SK-N-SH treated with all-trans-retinoic acid at 6 μM for 48 hours (cell line): ENCODE measurements around the gene SUPT3H.
A peak's percentile ranks its signal among the peaks of the same experiment; 100 is the strongest.

Source experiments
- ATAC-seq: fragments of 200-7000 bp; cut with Tn5 transposase; 3 replicates; pipeline ENCODE4 v1.9.1; 2020; ENCODE audit warnings: mild to moderate bottlenecking, moderate library complexity
- ARNTL ChIP-seq: fragments of 450-650 bp; formaldehyde crosslinking; IDR thresholded peaks from 2 replicates; pipeline ENCODE4 v1.5.0; 2020; ENCODE audit warnings: low read depth, mild to moderate bottlenecking, moderate library complexity, borderline replicate concordance
- BACH2 ChIP-seq: fragments of 250-450 bp; sonication (Bioruptor Pico); IDR thresholded peaks from 2 replicates; pipeline ENCODE4 v1.9.0; 2021; ENCODE audit warnings: mild to moderate bottlenecking, borderline replicate concordance
- CREB5 ChIP-seq: fragments of 250-450 bp; sonication (Bioruptor Pico); IDR thresholded peaks from 2 replicates; pipeline ENCODE4 v1.5.1; 2020; ENCODE audit warnings: low read depth, mild to moderate bottlenecking, moderate library complexity
- CSDC2 ChIP-seq: fragments of 250-450 bp; sonication (Bioruptor Pico); IDR thresholded peaks from 2 replicates; pipeline ENCODE4 v1.5.0; 2020; ENCODE audit warnings: mild to moderate bottlenecking, moderate library complexity
- CSRNP3 ChIP-seq: fragments of 250-450 bp; sonication (Bioruptor Pico); IDR thresholded peaks from 2 replicates; pipeline ENCODE4 v1.5.1; 2021; ENCODE audit warnings: mild to moderate bottlenecking, moderate library complexity
- GLIS3 ChIP-seq: fragments of 250-450 bp; sonication (Bioruptor Pico); IDR thresholded peaks from 2 replicates; pipeline ENCODE4 v1.5.0; 2020; ENCODE audit warnings: mild to moderate bottlenecking, moderate library complexity
- ISL1 ChIP-seq: fragments of 250-450 bp; sonication (Bioruptor Pico); IDR thresholded peaks from 2 replicates; pipeline ENCODE4 v2.1.2; 2022; ENCODE audit warnings: mild to moderate bottlenecking, moderate library complexity
- OSR1 ChIP-seq: fragments of 250-450 bp; sonication (Bioruptor Pico); IDR thresholded peaks from 2 replicates; pipeline ENCODE4 v1.8.0; 2022; ENCODE audit warnings: moderate library complexity, mild to moderate bottlenecking, inconsistent platforms
- PPARA ChIP-seq: fragments of 250-450 bp; sonication (Bioruptor Pico); IDR thresholded peaks from 2 replicates; pipeline ENCODE4 v1.5.0; 2020; ENCODE audit warnings: mild to moderate bottlenecking, borderline replicate concordance
- RARB ChIP-seq: fragments of 250-450 bp; sonication (Bioruptor Pico); IDR thresholded peaks from 2 replicates; pipeline ENCODE4 v1.8.0; 2021; ENCODE audit warnings: mild to moderate bottlenecking, moderate library complexity
- SNAI2 ChIP-seq: fragments of 250-450 bp; sonication (Bioruptor Pico); IDR thresholded peaks from 2 replicates; pipeline ENCODE4 v1.5.0; 2020; ENCODE audit warnings: mild to moderate bottlenecking, moderate library complexity
- TCF4 ChIP-seq: fragments of 250-450 bp; sonication (Bioruptor Pico); IDR thresholded peaks from 2 replicates; pipeline ENCODE4 v1.8.0; 2021; ENCODE audit warnings: mild to moderate bottlenecking, moderate library complexity, borderline replicate concordance
- TOX ChIP-seq: fragments of 250-450 bp; sonication (Bioruptor Pico); IDR thresholded peaks from 2 replicates; pipeline ENCODE4 v1.8.0; 2021; ENCODE audit warnings: mild to moderate bottlenecking, moderate library complexity, borderline replicate concordance
- ZC3H10 ChIP-seq: fragments of 250-450 bp; sonication (Bioruptor Pico); IDR thresholded peaks from 2 replicates; pipeline ENCODE4 v1.5.1; 2021; ENCODE audit warnings: mild to moderate bottlenecking, moderate library complexity
- ZFP3 ChIP-seq: fragments of 250-450 bp; sonication (Bioruptor Pico); IDR thresholded peaks from 2 replicates; pipeline ENCODE4 v1.5.0; 2020; ENCODE audit warnings: mild to moderate bottlenecking, moderate library complexity
- ZFP30 ChIP-seq: fragments of 450-650 bp; formaldehyde crosslinking; IDR thresholded peaks from 2 replicates; pipeline ENCODE4 v1.5.0; 2022; ENCODE audit warnings: mild to moderate bottlenecking, moderate library complexity
- ZNF565 ChIP-seq: fragments of 450-650 bp; formaldehyde crosslinking; conservative IDR thresholded peaks from 2 replicates; pipeline ENCODE4 v1.5.0; 2020; ENCODE audit warnings: low read depth, mild to moderate bottlenecking, moderate library complexity
- ZNF70 ChIP-seq: fragments of 450-650 bp; formaldehyde crosslinking; IDR thresholded peaks from 2 replicates; pipeline ENCODE4 v1.5.0; 2020; ENCODE audit warnings: mild to moderate bottlenecking, moderate library complexity
- ZNF8 ChIP-seq: fragments of 450-650 bp; formaldehyde crosslinking; IDR thresholded peaks from 2 replicates; pipeline ENCODE4 v1.5.0; 2020; ENCODE audit warnings: mild to moderate bottlenecking, moderate library complexity
- TF ChIP-seq, protein P1 (sequence below): fragments of 250-450 bp; sonication (Bioruptor Pico); IDR thresholded peaks from 2 replicates; pipeline ENCODE4 v1.8.0; 2020; ENCODE audit warnings: mild to moderate bottlenecking, moderate library complexity, borderline replicate concordance
- TF ChIP-seq, protein P2 (sequence below): fragments of 250-450 bp; sonication (Bioruptor Pico); IDR thresholded peaks from 2 replicates; pipeline ENCODE4 v1.5.0; 2020; ENCODE audit warnings: mild to moderate bottlenecking, moderate library complexity
- TF ChIP-seq, protein P3 (sequence below): fragments of 250-450 bp; sonication (Bioruptor Pico); IDR thresholded peaks from 2 replicates; pipeline ENCODE4 v1.8.0; 2021; ENCODE audit warnings: low read depth, mild to moderate bottlenecking, moderate library complexity, borderline replicate concordance

Gene SUPT3H

GRCh38 chr6:45260696-45261095 lies 117.0 kb downstream of the SUPT3H start (continued):
- TF ChIP-seq, protein P1, sequence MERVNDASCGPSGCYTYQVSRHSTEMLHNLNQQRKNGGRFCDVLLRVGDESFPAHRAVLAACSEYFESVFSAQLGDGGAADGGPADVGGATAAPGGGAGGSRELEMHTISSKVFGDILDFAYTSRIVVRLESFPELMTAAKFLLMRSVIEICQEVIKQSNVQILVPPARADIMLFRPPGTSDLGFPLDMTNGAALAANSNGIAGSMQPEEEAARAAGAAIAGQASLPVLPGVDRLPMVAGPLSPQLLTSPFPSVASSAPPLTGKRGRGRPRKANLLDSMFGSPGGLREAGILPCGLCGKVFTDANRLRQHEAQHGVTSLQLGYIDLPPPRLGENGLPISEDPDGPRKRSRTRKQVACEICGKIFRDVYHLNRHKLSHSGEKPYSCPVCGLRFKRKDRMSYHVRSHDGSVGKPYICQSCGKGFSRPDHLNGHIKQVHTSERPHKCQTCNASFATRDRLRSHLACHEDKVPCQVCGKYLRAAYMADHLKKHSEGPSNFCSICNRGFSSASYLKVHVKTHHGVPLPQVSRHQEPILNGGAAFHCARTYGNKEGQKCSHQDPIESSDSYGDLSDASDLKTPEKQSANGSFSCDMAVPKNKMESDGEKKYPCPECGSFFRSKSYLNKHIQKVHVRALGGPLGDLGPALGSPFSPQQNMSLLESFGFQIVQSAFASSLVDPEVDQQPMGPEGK (CRISPR knock-in tag): no peak
- TF ChIP-seq TOX (CRISPR knock-in tag) (no peak), PPARA (CRISPR knock-in tag) (no peak)

DNA sequence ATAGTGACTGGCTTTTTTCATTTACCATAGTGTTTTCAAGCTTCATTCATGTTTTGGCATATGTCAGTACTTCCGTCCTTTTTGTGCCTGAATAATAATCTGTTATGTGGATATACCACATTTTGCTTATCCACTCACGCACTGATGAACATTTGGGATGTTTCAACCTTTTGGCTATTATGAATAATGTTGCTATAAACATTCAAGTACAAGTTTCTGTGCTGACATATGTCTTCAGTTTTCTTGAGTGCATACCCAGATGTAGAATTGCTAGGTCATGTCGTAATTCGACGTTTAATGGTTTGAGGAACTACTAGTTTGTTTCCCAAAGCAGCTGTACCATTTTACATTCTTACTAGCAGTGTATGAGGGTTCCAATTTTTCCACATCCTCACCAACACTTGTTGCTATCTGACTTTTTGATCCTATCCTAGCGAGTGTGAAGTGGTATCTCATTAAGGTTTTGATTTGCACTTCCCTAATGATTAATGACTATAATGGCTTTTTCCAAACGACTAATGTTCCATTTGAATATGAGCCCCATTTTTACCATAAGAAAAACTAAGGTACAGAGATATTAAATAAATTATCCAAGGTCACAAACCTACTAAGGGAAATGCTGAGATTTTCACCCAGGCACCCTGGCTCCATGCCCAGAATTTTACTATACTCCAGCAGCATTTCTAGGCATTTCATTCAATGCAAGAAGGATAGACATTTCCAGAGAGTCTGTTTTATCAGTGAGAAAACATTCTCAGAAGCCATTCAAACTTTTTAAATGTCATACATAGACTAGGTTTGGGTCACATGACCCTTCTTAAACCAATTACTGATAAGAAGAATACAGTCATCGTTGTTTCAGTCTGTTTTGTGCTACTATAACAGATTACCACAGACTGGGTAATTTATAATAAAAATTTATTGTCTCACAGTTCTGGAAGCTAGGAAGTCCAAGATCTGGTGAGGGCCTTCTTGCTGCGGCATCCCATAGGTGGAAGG lies 120.7 kb downstream of the SUPT3H start:
- no peak for ATAC-seq
- peak; percentile 51 for TF ChIP-seq ISL1 (CRISPR knock-in tag)
- no peak for TF ChIP-seq GLIS3 (CRISPR knock-in tag)
- no peak for TF ChIP-seq ZFP3
- TF ChIP-seq CSDC2 (CRISPR knock-in tag): no peak
- TF ChIP-seq, protein P2, sequence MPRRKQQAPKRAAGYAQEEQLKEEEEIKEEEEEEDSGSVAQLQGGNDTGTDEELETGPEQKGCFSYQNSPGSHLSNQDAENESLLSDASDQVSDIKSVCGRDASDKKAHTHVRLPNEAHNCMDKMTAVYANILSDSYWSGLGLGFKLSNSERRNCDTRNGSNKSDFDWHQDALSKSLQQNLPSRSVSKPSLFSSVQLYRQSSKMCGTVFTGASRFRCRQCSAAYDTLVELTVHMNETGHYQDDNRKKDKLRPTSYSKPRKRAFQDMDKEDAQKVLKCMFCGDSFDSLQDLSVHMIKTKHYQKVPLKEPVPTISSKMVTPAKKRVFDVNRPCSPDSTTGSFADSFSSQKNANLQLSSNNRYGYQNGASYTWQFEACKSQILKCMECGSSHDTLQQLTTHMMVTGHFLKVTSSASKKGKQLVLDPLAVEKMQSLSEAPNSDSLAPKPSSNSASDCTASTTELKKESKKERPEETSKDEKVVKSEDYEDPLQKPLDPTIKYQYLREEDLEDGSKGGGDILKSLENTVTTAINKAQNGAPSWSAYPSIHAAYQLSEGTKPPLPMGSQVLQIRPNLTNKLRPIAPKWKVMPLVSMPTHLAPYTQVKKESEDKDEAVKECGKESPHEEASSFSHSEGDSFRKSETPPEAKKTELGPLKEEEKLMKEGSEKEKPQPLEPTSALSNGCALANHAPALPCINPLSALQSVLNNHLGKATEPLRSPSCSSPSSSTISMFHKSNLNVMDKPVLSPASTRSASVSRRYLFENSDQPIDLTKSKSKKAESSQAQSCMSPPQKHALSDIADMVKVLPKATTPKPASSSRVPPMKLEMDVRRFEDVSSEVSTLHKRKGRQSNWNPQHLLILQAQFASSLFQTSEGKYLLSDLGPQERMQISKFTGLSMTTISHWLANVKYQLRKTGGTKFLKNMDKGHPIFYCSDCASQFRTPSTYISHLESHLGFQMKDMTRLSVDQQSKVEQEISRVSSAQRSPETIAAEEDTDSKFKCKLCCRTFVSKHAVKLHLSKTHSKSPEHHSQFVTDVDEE (CRISPR knock-in tag): no peak
- peak; percentile 54; the same call in 1 of the 2 replicates for TF ChIP-seq ZNF8 (CRISPR knock-in tag)
- no peak for TF ChIP-seq PPARA (CRISPR knock-in tag)
- no peak for TF ChIP-seq ZFP30 (CRISPR knock-in tag)
- no peak for TF ChIP-seq RARB (CRISPR knock-in tag)
- TF ChIP-seq, protein P3, sequence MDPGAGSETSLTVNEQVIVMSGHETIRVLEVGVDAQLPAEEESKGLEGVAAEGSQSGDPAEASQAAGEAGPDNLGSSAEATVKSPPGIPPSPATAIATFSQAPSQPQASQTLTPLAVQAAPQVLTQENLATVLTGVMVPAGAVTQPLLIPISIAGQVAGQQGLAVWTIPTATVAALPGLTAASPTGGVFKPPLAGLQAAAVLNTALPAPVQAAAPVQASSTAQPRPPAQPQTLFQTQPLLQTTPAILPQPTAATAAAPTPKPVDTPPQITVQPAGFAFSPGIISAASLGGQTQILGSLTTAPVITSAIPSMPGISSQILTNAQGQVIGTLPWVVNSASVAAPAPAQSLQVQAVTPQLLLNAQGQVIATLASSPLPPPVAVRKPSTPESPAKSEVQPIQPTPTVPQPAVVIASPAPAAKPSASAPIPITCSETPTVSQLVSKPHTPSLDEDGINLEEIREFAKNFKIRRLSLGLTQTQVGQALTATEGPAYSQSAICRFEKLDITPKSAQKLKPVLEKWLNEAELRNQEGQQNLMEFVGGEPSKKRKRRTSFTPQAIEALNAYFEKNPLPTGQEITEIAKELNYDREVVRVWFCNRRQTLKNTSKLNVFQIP (CRISPR knock-in tag): no peak
- no peak for TF ChIP-seq TCF4 (CRISPR knock-in tag)
- TF ChIP-seq ZNF565 (CRISPR knock-in tag): no peak
- TF ChIP-seq OSR1 (CRISPR knock-in tag): no peak
- no peak for TF ChIP-seq SNAI2 (CRISPR knock-in tag)

DNA sequence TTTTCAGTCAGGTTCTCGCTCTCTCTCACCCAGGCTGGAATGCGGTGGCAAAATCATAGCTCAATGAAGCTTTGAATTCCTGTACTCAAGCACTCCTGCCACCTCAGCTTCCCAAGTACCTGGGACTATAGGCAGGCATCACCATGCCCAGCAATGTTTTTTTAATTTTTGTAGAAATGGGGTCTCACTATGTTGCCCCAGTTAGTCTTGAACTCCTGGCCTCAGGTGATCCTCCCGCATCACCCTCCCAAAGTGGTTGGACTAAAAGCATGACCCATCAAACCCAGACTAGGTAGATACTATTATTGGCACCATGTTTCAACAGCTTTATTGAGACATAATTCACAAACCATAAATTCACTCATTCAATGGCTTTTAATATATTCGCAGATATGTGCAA lies 122.3 kb downstream of the SUPT3H start:
- ATAC-seq: no peak
- TF ChIP-seq ZC3H10 (CRISPR knock-in tag) (no peak), CREB5 (CRISPR knock-in tag) (no peak), BACH2 (CRISPR knock-in tag) (no peak), TCF4 (CRISPR knock-in tag) (no peak), ZNF70 (no peak), ISL1 (CRISPR knock-in tag) (no peak), ZNF8 (CRISPR knock-in tag) (no peak), SNAI2 (CRISPR knock-in tag) (no peak), OSR1 (CRISPR knock-in tag) (no peak), PPARA (CRISPR knock-in tag) (no peak), ZFP3 (no peak), CSRNP3 (CRISPR knock-in tag) (no peak), ARNTL (CRISPR knock-in tag) (no peak), RARB (CRISPR knock-in tag) (no peak)
- TF ChIP-seq, protein P1 (CRISPR knock-in tag): no peak
- TF ChIP-seq, protein P2 (CRISPR knock-in tag): no peak
